Skeletal muscle cell (primary cell): ENCODE data around the gene ARHGAP5.

Experiments
- DNase-seq: peaks from one replicate; pipeline ENCODE4 v3.0.0-alpha.2; 2010; ENCODE audit warnings: low read depth
- H3K4me3 ChIP-seq: 2 replicates; pipeline ENCODE4 v1.5.1; 2011; ENCODE audit warnings: low read depth, mild to moderate bottlenecking, control low read depth, low read length, moderate library complexity

The ARHGAP5 gene

DNA sequence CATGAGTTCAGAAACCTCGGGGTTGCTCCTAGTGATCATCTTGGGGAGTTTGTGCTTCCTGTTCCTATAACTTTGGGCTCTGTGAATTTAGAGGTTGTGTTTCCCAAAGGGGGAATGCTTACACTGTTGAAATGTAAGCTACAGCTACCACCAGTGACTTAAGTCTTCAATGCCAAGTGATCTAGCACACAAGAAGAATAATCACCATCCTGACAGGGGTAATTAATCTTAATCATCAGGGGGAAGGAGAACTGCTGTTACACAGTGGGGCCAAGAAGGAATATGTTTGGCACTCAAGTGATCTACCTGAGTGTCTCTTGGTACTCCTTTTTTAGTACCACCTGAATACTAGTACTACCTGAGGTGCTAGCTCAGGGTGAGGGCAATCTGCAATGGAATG is 89.8 kb downstream of the ARHGAP5 start:
- DNase-seq: no peak
- no peak overlapping the region for H3K4me3 ChIP-seq

DNA sequence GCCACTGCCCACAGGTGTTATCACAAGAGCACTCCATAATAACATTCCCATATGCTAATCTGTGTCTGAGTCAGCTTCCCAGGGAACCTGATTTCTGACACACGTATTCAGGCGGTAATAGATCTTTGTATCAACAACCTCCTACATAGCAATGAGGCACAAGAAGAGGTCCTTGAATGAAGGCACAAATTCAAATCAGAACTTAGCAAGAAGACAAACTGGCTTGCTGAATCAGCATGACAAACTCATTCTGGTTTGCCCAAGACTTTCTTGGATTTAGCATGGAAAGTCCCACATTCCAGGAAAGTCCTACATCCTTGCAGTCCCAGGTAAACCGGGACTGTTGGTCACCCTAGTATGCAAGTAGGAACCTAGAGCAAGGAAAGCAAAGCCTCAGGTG is 90.8 kb downstream of the ARHGAP5 start:
- no peak for DNase-seq
- H3K4me3 ChIP-seq: no peak overlapping the region

DNA sequence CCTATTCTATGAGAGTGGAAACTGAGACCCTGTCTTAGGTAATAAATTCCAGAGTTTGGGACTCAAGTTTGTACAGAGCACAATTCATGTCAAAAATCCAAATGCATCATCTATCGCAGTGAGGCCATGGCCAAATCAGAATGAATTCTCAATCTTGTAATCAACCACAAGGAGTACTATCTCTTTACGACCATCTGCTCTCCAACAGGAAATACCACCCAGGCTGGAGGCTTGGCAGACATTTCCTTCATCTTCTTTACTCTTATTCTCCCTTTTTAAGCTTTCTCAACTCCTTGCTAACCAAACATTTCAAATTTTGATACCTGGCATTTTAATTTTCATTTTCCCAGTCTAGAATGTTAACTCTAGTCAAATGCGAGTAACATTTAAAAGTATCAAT is 92.1 kb downstream of the ARHGAP5 start:
- H3K4me3 ChIP-seq: no peak overlapping the region
- DNase-seq: no peak

DNA sequence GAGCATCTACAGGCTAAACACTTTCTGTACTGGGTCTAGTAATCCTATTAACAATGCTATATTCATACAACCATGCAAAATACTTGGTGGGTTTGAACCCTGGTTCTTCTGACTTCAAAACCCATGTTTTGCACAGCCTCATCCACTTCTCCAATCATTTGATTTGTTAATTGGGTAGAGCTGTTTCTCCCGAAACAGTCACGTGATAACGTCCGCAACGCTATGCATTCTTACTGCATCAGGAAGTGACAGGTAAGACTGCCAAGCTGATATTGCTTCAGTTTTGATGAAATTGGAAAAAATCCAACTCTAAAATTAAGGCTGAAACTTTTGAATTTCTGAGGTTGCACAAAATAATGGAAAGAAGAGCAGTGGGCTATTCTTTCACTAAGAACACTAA is 94.4 kb downstream of the ARHGAP5 start:
- H3K4me3 ChIP-seq: no peak overlapping the region
- DNase-seq: no peak

DNA sequence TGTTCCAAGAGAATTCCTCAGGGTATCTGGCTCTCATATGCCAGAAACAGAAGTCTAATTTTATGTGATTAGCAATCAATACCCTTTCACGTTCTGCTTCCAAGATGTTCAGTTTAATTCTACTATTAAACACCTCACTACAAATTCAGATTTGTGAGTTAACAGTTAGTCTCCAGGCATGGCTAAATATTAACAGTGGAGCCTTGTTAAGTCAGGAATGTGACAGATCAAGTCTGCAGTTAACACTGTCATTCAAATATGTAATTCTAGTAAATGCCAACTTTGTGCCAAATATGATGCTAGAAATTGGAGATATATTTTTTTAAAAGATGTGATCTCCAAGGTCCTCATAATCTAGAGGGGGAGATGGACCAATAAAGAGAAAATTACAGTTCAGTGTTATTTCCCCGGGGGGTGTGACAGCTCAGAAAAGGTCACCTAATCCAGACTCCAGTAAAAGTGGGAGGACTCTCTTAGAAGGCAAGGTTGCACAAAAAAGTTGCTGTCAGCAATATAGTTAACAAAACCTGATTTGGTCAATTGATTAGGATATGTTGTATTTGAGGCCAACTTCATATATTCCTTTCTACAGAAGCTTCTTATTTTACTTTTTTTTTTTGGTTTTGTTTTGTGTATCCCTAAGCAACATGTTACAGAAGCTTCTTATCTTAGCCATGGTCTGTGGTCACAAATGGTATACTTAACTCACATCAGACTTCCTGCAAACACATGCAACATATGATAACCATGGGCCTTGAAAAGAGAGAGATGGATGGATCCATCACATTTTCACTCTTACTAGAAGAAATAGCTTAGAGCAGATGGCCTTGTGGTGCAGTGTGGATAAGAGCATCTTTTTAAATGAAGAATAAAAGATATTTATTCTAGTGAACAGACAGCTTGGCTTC is 106.3 kb downstream of the ARHGAP5 start:
- no peak overlapping the region for H3K4me3 ChIP-seq
- no peak for DNase-seq

DNA sequence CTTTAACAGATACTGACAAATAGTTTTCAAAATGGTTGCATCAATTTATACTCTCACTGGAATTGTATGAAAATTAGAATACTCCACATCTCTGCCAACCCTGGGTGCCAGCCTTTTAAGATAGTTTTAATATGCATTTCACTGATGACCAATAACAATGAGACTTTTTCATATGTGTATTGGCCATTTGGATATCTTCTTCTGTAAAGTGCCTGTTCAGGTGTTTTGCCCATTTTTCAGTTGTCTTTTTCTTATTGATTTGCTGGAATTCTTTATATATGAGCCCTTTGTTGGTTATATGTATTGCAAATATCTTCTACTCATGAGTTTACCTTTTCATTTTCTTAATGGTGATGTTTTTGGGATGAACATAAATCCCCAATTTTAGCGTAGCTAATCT is 108.0 kb downstream of the ARHGAP5 start:
- no peak for DNase-seq

DNA sequence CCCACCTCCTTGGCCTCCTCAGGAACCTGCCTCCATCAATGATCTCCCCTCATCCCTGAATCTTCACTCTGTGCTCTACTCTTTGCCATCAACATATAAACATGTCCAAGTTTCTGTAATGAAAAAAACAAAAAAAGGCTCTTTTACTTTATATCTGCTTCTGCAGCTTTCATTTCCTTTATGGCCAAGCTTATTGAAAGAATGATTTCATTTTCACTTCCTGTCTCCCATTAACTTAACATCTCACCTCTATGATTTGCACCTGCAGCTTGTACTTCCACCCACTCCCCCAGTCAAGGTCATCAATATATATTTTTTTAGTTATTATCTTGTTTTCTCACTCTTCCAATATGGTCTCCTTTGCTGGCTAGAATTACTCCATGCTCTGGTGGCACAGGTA is 109.1 kb downstream of the ARHGAP5 start:
- no peak overlapping the region for H3K4me3 ChIP-seq
- no peak for DNase-seq

More for the DNA sequence above, 108.0 kb downstream of the ARHGAP5 start:
- H3K4me3 ChIP-seq: no peak overlapping the region

DNA sequence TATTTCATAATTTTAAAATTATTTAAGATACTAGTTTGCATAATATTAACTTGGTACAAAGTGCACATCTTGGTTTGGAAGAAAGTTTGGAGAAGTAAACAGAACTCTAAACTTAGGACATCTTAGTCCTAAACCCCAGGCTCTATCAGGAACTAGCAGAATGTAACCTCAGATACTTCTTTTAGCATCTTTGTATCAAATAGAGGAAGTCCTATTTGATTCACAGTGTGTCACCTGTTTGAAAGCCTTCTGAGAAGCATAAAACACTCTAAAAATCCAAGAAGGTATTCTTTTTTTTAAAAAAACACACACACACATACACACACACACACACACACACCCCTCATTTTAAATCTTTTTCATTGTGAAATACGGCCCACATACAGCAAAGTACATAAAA is 112.7 kb downstream of the ARHGAP5 start:
- DNase-seq: no peak
- no peak overlapping the region for H3K4me3 ChIP-seq

DNA sequence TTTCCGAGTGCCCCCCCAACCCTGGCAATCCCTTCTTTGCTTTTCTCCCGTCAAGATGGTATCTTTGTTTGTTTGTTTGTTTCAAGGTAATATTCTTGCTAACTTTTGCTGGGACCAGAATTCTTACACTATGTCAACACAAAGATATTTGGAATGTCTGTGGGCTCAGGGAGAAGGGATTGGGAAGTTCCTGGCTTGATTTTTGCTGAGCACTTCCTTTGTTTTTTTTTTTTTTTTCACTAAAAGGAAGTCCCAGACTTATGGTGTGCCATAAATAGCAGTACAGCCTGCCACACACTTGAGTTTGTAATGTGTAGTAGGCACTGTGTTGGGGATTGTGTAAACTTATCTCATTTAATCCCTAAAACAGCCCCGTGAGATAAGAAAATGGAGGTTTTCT is 113.6 kb downstream of the ARHGAP5 start:
- no peak for DNase-seq
- H3K4me3 ChIP-seq: no peak overlapping the region

DNA sequence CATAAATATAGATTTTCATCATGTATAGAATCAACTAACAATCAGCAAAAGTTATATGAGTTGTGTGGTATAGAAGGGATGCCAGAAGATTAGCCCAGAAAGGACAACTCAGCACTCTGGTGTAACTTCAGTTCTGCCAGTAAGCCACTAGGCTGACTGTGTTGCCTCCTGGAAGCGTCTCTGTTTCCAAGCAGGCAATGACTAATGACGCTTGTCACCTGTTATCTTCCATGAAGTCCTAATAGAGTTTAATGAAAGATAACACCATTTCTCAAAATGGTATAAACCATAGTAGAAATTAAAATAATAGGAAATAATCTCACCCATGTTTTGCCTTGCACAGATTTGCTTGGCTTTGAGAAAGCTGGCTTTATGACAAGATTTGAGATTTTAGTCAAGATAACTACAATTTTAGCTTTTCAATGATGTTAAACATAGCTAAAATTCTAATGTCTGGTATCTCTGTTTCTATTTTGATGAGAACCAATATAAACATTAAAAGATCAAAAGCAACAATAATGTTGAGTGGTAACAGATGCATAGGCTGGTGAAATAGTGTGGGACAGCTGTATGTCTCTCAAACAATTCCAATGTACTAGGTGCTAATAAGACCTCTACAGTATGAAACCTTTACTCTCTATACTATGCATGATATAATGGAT is 115.7 kb downstream of the ARHGAP5 start:
- no peak overlapping the region for H3K4me3 ChIP-seq
- no peak for DNase-seq

DNA sequence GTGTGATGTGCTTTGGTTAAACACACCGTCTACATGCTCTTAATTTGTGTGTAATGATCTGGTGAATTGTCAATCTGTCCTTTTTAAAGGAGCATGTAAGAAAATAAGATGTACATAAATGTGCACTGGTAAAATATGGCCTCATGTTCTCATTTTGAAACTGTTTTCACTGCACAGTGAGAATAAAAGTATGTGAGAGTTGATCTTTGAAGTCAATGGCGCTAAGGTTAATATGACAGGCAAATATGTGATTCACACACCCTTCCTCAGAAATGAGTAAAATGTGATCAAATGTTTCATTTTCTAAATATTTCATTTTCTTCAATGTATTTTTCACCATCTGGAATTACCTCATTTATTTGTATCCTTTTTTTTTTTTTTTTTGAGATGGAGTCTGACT is 116.4 kb downstream of the ARHGAP5 start:
- no peak overlapping the region for H3K4me3 ChIP-seq
- DNase-seq: no peak

DNA sequence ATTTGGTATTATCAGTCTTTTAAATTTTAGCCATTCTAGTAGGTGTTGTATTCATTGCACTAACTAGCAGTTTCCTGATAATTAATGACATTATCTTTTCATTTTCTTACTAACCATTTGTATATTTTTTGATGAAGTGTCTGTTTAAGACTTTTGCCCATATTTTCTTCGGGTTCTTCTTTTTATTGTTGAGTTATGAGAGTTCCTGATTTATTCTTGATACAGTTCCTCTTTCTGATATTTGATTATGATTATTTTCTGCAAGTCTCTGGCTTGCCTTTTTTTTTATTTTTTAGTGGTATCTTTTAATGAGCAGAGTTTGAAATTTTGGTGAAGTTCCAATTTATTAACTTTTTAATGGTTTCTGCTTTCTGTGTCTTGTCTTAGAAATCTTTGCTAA is 118.5 kb downstream of the ARHGAP5 start:
- no peak overlapping the region for H3K4me3 ChIP-seq
- no peak for DNase-seq

DNA sequence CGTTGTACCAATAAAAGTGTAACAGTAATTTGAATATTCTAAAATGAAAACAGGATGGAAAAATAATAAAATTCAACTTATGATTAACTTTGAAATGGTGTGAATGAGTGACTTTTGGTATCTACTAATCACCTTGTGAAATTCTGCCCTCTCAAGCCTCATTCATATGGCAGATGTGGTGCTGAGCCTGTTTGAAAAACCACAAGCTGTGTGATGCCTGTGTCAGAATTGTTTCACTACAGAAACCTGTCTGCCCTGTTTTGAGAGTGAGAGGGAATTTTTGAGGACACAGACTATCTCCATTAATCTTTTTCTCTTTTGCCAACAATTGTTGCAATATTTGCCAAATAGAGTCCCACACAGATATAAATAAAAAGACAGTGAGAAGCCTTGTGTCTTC is 120.8 kb downstream of the ARHGAP5 start:
- H3K4me3 ChIP-seq: no peak overlapping the region
- DNase-seq: no peak

DNA sequence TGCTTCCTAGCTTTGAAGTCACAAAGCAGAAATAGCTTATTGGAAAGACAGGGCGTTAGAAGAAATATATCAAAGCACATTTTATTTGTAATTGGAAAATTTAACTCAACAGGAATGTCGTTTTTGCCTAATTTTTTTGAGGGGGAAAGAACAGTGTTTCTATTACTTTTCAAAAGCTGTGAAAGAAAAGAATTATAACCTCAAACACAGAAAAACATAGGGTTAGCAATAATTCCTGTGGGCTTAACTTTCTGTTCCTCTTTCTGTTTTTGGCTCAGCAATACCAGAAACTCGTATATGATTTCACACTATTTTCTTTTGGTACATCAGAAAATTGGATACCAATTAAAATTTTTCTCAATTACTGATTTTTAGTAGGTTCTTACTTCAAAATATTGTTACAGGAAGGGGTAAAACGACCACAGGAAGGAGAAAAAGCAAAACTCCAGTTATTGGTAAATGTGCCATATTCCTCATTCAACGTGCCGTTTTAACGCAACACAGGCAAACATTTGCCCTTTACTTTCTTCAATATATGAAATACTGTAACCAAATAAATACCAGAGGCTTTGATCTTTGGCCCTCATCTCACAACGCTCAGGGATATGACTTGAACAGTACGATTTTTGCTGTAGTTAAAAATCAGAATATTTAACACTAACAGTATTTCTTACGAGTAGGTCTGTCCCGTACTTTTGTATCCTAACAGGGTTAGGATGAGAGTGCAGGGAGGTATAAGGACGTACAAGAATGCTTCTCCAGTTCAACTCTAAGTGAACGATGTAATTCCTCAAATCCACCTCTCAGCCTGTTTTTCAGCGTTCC is 123.5 kb downstream of the ARHGAP5 start:
- no peak for DNase-seq
- H3K4me3 ChIP-seq: peak overlapping the region; percentile 74

DNA sequence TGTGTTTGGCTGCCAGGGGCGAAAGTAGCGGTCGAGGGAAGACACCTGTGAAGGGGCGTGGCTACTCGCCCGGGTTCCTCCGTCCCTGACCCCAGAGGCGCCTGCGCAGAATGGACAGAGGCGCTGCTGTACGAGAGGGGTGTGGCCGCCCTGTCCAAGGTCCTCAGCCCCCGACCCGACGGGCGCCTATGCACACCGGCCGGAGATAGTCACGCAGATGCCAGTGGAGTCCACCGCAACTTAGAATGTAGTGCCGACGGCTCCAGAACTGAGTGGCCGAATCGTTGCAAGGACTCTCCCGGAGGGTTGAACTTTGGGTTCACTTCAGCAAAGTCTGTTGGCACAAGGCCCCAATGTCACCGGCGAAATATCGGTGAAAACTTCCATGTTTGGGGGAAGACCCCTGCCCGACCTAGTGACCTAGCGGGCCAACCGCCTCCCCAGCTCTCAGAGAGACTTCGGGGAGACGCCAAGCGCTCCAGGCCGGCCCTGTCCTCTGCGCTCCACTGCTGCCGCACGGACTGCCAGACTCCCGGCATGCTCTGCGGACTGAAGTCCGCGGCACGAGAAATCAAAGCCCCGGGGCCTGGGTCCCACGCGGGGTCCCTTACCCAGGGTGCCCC is 124.2 kb downstream of the ARHGAP5 start:
- DNase-seq: no peak
- H3K4me3 ChIP-seq: peak overlapping the region; percentile 74

DNA sequence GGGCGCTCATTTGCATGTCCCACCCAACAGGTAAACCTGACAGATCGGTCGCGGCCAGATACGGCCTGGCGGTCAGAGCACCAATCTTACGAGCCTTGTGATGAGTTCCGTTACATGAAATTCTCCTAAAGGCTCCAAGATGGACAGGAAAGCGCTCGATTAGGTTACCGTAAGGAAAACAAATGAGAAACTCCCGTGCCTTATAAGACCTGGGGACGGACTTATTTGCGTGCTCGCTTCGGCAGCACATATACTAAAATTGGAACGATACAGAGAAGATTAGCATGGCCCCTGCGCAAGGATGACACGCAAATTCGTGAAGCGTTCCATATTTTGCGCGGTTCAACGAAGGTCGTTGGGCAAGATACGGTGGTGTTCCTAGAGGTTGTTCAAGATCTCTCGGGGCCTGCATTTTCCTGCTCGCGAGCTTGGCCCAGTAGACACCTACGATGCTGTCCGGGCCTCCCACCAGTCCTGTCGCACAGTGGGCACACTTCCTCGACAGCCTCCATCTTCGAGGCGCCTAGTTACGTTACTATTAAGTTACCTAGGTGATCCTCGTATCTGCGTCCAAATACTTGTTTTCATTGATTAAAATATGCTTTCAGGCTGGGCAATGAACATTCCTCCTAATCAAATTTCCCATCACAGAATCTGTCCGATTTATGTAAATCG is 124.8 kb downstream of the ARHGAP5 start, which contains the start of gene RNU6-7:
RNU6-7 (plus strand) TSS at position 230 of the 675 bp plus-strand sequence.
- H3K4me3 ChIP-seq: peak within 1 kb of the TSS; percentile 74
- no peak for DNase-seq

DNA sequence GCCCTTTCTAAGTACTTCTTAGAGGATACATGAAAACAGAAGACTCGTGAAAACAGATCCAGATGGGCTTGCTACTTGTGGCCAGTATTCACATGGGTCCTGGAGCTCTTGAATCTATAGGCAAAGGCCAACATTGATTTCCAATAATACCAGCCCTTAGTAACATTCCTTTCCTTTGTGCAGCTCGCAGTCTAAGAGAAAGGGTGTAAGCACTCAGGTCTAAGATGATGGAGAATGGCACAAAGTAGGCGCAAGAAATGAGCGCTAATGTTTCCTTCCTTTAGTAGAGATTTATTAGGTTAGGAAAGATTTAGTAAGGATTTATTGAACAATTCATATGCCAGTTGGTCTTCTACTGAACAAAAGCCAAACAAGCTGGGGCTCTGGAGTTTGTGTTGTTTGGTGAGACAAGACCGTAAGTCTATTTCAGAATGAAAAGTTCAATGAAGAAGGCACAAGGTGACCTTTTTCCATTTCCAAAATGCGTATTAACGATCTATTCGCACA is 125.4 kb downstream of the ARHGAP5 start:
- H3K4me3 ChIP-seq: peak overlapping the region; percentile 74
- DNase-seq: no peak

DNA sequence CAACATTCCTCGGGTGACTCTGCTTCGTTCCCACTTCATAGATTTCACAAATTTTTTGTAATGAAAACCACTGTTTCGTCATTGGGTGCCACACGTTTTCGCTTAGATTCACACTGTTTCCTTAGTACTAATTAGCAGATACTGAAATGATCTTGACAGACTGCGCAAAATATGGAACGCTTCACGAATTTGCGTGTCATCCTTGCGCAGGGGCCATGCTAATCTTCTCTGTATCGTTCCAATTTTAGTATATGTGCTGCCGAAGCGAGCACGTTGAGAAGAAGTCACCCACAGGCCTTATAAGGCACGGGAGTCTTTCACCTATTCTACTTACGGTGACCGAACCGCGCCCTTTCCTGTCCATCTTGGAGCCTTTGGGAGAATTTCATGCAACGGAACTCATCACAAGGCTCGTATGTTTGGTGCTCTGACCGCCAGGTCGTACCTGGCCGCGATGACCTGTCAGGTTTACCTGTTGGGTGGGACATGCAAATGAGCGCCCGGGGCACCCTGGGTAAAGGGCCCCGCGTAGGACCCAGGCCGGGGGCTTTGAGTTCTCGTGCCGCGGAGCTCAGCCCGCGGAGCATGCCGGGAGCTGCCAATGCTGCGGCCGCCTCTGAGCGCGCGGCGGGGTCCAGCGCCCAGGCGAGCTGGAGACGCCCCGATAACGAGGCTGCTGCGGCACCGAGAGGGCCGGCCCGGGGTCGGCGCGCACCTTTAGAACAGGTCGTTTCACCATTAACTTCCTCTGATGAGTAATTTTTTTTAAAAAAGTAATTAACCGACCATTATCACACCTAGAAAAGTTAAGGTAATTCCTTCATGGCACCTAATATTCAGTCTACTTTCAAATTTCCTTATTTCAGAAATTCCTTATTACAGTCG is 126.1 kb downstream of the ARHGAP5 start, which contains the start of gene RNU6-8:
RNU6-8 (minus strand) TSS at position 272 of the 885 bp plus-strand sequence.
- peak within 1 kb of the TSS; percentile 74 for H3K4me3 ChIP-seq
- peak; percentile 62 for DNase-seq
